Measurements from ENCODE around the gene SLC24A4.

Gene SLC24A4

GRCh38 chr14:92316937-92317336, 6.0 kb upstream of the SLC24A4 start:
- no peak for DNase-seq (ENCODE audit: low read depth in 2 of 2)

GRCh38 chr14:92317511-92317910, 5.5 kb upstream of the SLC24A4 start:
- DNase-seq (ENCODE audit: low read depth in 2 of 2), result no peak

GRCh38 chr14:92321701-92322100, 1.3 kb upstream of the SLC24A4 start:
- no peak for DNase-seq (ENCODE audit: low read depth in 2 of 2)

GRCh38 chr14:92322516-92322915, 449 bp upstream of the SLC24A4 start:
- DNase-seq (ENCODE audit: low read depth in 2 of 2), result no peak

GRCh38 chr14:92323916-92324818, 1.2 kb downstream of the SLC24A4 start:
- DNase-seq (ENCODE audit: low read depth in 2 of 2), result no peak

GRCh38 chr14:92325835-92326234, 2.9 kb downstream of the SLC24A4 start:
- DNase-seq (ENCODE audit: low read depth in 2 of 2), result no peak

- DNase-seq (ENCODE audit: low read depth in 2 of 2), result no peak
These were observed 5.8 kb downstream of the SLC24A4 start for GRCh38 chr14:92328664-92329255.

GRCh38 chr14:92334050-92334449, 11.1 kb downstream of the SLC24A4 start:
- DNase-seq (ENCODE audit: low read depth in 2 of 2), result no peak

GRCh38 chr14:92336363-92336762, 13.4 kb downstream of the SLC24A4 start:
- DNase-seq (ENCODE audit: low read depth in 2 of 2), result no peak

- no peak for DNase-seq (ENCODE audit: low read depth in 2 of 2)
These were observed 16.5 kb downstream of the SLC24A4 start for GRCh38 chr14:92339426-92339825.

GRCh38 chr14:92340071-92340470, 17.1 kb downstream of the SLC24A4 start:
- DNase-seq (ENCODE audit: low read depth in 2 of 2), result no peak

- peak in 1 of 2 donors; percentile 43 for DNase-seq (ENCODE audit: low read depth in 2 of 2)
These were observed 18.0 kb downstream of the SLC24A4 start for GRCh38 chr14:92340931-92341330.

- DNase-seq (ENCODE audit: low read depth in 2 of 2), result peak; percentile 47 to 54
These were observed 18.8 kb downstream of the SLC24A4 start for GRCh38 chr14:92341791-92342190.

GRCh38 chr14:92348154-92348553, 25.2 kb downstream of the SLC24A4 start:
- no peak for DNase-seq (ENCODE audit: low read depth in 2 of 2)

GRCh38 chr14:92351750-92352149, 28.8 kb downstream of the SLC24A4 start:
- no peak for DNase-seq (ENCODE audit: low read depth in 2 of 2)

GRCh38 chr14:92352158-92352985, 29.4 kb downstream of the SLC24A4 start:
- peak in 1 of 2 donors; percentile 12 for DNase-seq (ENCODE audit: low read depth in 2 of 2)

- no peak for DNase-seq (ENCODE audit: low read depth in 2 of 2)
These were observed 30.5 kb downstream of the SLC24A4 start for GRCh38 chr14:92353447-92353846.

GRCh38 chr14:92356677-92357076, 33.7 kb downstream of the SLC24A4 start:
- DNase-seq (ENCODE audit: low read depth in 2 of 2), result no peak

- no peak for DNase-seq (ENCODE audit: low read depth in 2 of 2)
These were observed 37.8 kb downstream of the SLC24A4 start for GRCh38 chr14:92360651-92361370.

GRCh38 chr14:92362781-92363235, 39.8 kb downstream of the SLC24A4 start:
- DNase-seq (ENCODE audit: low read depth in 2 of 2), result no peak

- DNase-seq (ENCODE audit: low read depth in 2 of 2), result no peak
These were observed 43.3 kb downstream of the SLC24A4 start for GRCh38 chr14:92366237-92366636.

- no peak for DNase-seq (ENCODE audit: low read depth in 2 of 2)
These were observed 45.0 kb downstream of the SLC24A4 start for GRCh38 chr14:92368001-92368400.
